Transverse colon (tissue), 4 donors: ENCODE measurements around the gene MRPL20.

ENCODE experiments used
- CTCF ChIP-seq, 5 experiments: fragments of 200-600 bp in 3 of 5; fragments of 450-650 bp in 2 of 5; sonication (generic) in 3 of 5; IDR thresholded peaks; 1 replicate in 2 of 5; 2 replicates in 3 of 5; pipeline ENCODE4 v1.5.1; 2016 to 2017; ENCODE audit warnings: antibody characterized with exemption in 5 of 5, inconsistent platforms in 3 of 5, mild to moderate bottlenecking in 2 of 5, moderate library complexity in 1 of 5
- EP300 ChIP-seq: sonication (generic); formaldehyde crosslinking; IDR thresholded peaks from one replicate; pipeline ENCODE4 v1.6.1; 2017; ENCODE audit warnings: antibody characterized with exemption, low read depth
- POLR2A ChIP-seq: fragments of 450-650 bp; IDR thresholded peaks from one replicate; pipeline ENCODE4 v1.6.1; 2016; ENCODE audit warnings: antibody characterized with exemption, mild to moderate bottlenecking, moderate library complexity
- POLR2AphosphoS5 ChIP-seq, 3 donors: sonication (generic); formaldehyde crosslinking; IDR thresholded peaks; one replicate each; pipeline ENCODE4 v1.6.1; 2016; ENCODE audit warnings: antibody characterized with exemption in 3 of 3

GRCh38 chr1:1442069-1442770 lies 35.1 kb upstream of the MRPL20 start:
- TF ChIP-seq CTCF (IDR thresholded peaks at IDR 0.05) (no peak), POLR2AphosphoS5 (IDR thresholded peaks at IDR 0.05) (no peak), POLR2A (no peak), EP300 (no peak)
